Ovary (tissue), 3 donors: ENCODE results near the gene ALG2.

Experiments
- POLR2A ChIP-seq: fragments of 450-650 bp; IDR thresholded peaks from one replicate; pipeline ENCODE4 v1.6.1; 2017; ENCODE audit warnings: antibody characterized with exemption, mild to moderate bottlenecking, moderate library complexity
- TF ChIP-seq, protein P1 (sequence below), 3 donors: fragments of 450-650 bp in 2 of 3; fragments of 200-600 bp in 1 of 3; IDR thresholded peaks; one replicate each; pipeline versions ENCODE4 v1.5.1 to v1.8.0; 2016 to 2022; ENCODE audit warnings: antibody characterized with exemption in 3 of 3, mild to moderate bottlenecking in 1 of 3
- donor health status: DM: no; HTN: no; CAD: no.

DNA sequence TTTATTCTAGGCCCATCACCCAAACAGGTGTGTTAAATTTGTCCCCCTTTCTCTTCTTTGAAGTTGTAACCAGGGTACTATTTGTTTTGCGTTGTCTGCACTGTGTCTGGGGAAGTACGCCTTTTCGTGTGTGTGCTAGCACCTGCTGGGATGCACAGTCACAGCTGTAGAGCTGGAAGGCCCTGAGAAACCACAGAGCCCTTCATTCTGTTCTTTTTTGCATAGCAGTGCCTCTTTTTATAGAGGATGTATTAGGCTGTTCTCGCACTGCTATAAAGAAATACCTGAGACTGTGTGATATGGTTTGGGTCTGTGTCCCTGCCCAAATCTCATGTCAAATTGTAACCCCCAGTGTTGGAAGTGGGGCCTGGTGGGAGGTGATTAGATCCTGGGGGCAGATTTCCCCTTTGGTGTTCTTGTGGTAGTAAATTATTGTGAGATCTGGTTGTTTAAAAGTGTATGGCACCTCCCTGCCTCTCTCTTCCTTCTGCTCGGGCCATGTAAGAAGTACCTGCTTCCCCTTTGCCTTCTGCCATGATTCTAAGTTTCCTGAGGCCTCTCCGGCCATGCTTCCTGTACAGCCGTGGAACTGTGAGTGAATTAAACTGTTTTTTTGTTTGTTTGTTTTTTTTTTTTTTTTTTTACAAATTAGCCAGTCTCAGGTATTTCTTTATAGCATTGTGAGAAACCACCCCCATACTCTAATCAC, 14.3 kb upstream of the ALG2 start:
- TF ChIP-seq, protein P1, sequence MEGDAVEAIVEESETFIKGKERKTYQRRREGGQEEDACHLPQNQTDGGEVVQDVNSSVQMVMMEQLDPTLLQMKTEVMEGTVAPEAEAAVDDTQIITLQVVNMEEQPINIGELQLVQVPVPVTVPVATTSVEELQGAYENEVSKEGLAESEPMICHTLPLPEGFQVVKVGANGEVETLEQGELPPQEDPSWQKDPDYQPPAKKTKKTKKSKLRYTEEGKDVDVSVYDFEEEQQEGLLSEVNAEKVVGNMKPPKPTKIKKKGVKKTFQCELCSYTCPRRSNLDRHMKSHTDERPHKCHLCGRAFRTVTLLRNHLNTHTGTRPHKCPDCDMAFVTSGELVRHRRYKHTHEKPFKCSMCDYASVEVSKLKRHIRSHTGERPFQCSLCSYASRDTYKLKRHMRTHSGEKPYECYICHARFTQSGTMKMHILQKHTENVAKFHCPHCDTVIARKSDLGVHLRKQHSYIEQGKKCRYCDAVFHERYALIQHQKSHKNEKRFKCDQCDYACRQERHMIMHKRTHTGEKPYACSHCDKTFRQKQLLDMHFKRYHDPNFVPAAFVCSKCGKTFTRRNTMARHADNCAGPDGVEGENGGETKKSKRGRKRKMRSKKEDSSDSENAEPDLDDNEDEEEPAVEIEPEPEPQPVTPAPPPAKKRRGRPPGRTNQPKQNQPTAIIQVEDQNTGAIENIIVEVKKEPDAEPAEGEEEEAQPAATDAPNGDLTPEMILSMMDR (IDR thresholded peaks at IDR 0.05) = no peak
- no peak for TF ChIP-seq POLR2A
